HEK293 (cell line): ENCODE data around the gene AK8.

Source experiments
- OSR2 ChIP-seq: fragments of 450-650 bp; formaldehyde crosslinking; IDR thresholded peaks from 2 replicates; pipeline ENCODE4 v1.5.1; 2016; ENCODE audit warnings: missing biosample characterization, missing genetic modification characterization
- ZNF544 ChIP-seq: fragments of 450-650 bp; formaldehyde crosslinking; IDR thresholded peaks from 2 replicates; pipeline ENCODE4 v1.5.0; 2017; ENCODE audit warnings: missing biosample characterization, missing genetic modification characterization
- TF ChIP-seq, protein P1 (sequence below): fragments of 450-650 bp; formaldehyde crosslinking; IDR thresholded peaks from 2 replicates; pipeline ENCODE4 v1.5.1; 2016; ENCODE audit warnings: missing biosample characterization, missing genetic modification characterization
- TF ChIP-seq, protein P2 (sequence below): fragments of 450-650 bp; formaldehyde crosslinking; IDR thresholded peaks from 2 replicates; pipeline ENCODE4 v1.5.1; 2016; ENCODE audit warnings: missing biosample characterization, missing genetic modification characterization
- TF ChIP-seq, protein P3 (sequence below): fragments of 450-650 bp; formaldehyde crosslinking; IDR thresholded peaks from 2 replicates; pipeline ENCODE4 v1.5.1; 2016; ENCODE audit warnings: missing biosample characterization, missing genetic modification characterization
- TF ChIP-seq, protein P4 (sequence below): IDR thresholded peaks from 2 replicates; pipeline ENCODE4 v1.6.1; 2011; ENCODE audit warnings: mild to moderate bottlenecking, low read depth, low read length, borderline replicate concordance

DNA sequence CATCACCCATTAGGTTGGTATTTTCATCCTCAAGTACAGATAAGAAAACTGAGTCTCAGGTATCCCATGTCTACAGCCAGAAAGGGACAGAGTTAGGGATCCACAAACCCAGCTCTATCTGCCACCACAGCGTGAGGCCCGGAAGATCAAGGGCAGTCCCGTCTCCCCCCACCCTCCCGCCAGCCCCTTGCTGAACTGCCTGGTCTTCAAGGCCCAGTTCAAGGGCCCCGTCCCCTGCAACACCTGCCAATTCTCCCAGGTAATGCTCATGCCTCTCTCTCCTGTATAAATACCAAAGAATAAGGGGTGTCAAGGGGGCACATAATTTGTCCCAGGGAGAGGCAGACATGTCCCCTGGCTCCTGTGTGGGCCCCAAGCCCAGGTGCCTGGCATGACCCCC lies 50.7 kb downstream of the AK8 start:
- TF ChIP-seq, protein P1, sequence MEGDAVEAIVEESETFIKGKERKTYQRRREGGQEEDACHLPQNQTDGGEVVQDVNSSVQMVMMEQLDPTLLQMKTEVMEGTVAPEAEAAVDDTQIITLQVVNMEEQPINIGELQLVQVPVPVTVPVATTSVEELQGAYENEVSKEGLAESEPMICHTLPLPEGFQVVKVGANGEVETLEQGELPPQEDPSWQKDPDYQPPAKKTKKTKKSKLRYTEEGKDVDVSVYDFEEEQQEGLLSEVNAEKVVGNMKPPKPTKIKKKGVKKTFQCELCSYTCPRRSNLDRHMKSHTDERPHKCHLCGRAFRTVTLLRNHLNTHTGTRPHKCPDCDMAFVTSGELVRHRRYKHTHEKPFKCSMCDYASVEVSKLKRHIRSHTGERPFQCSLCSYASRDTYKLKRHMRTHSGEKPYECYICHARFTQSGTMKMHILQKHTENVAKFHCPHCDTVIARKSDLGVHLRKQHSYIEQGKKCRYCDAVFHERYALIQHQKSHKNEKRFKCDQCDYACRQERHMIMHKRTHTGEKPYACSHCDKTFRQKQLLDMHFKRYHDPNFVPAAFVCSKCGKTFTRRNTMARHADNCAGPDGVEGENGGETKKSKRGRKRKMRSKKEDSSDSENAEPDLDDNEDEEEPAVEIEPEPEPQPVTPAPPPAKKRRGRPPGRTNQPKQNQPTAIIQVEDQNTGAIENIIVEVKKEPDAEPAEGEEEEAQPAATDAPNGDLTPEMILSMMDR (tag by site-specific recombination), result no peak
- TF ChIP-seq, protein P2, sequence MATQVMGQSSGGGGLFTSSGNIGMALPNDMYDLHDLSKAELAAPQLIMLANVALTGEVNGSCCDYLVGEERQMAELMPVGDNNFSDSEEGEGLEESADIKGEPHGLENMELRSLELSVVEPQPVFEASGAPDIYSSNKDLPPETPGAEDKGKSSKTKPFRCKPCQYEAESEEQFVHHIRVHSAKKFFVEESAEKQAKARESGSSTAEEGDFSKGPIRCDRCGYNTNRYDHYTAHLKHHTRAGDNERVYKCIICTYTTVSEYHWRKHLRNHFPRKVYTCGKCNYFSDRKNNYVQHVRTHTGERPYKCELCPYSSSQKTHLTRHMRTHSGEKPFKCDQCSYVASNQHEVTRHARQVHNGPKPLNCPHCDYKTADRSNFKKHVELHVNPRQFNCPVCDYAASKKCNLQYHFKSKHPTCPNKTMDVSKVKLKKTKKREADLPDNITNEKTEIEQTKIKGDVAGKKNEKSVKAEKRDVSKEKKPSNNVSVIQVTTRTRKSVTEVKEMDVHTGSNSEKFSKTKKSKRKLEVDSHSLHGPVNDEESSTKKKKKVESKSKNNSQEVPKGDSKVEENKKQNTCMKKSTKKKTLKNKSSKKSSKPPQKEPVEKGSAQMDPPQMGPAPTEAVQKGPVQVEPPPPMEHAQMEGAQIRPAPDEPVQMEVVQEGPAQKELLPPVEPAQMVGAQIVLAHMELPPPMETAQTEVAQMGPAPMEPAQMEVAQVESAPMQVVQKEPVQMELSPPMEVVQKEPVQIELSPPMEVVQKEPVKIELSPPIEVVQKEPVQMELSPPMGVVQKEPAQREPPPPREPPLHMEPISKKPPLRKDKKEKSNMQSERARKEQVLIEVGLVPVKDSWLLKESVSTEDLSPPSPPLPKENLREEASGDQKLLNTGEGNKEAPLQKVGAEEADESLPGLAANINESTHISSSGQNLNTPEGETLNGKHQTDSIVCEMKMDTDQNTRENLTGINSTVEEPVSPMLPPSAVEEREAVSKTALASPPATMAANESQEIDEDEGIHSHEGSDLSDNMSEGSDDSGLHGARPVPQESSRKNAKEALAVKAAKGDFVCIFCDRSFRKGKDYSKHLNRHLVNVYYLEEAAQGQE (tag by site-specific recombination), result no peak
- TF ChIP-seq, protein P3, sequence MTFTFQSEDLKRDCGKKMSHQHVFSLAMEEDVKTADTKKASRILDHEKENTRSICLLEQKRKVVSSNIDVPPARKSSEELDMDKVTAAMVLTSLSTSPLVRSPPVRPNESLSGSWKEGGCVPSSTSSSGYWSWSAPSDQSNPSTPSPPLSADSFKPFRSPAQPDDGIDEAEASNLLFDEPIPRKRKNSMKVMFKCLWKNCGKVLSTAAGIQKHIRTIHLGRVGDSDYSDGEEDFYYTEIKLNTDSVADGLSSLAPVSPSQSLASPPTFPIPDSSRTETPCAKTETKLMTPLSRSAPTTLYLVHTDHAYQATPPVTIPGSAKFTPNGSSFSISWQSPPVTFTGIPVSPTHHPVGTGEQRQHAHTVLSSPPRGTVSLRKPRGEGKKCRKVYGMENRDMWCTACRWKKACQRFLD (tag by site-specific recombination), result no peak
- TF ChIP-seq, protein P4, sequence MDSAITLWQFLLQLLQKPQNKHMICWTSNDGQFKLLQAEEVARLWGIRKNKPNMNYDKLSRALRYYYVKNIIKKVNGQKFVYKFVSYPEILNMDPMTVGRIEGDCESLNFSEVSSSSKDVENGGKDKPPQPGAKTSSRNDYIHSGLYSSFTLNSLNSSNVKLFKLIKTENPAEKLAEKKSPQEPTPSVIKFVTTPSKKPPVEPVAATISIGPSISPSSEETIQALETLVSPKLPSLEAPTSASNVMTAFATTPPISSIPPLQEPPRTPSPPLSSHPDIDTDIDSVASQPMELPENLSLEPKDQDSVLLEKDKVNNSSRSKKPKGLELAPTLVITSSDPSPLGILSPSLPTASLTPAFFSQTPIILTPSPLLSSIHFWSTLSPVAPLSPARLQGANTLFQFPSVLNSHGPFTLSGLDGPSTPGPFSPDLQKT, result no peak
- TF ChIP-seq ZNF544 (tag by site-specific recombination), result no peak
- no peak for TF ChIP-seq OSR2 (tag by site-specific recombination)
